ENCODE measurements around the gene KIAA0232. TPM values are rescaled to one million over a fixed set of nuclear protein-coding genes. Genes with fewer than 3 reads are reported as not detected.

Gene KIAA0232
- total and polyA plus RNA-seq, 2 experiments from 2014 or later, result 27.4 to 28.7 TPM

DNA sequence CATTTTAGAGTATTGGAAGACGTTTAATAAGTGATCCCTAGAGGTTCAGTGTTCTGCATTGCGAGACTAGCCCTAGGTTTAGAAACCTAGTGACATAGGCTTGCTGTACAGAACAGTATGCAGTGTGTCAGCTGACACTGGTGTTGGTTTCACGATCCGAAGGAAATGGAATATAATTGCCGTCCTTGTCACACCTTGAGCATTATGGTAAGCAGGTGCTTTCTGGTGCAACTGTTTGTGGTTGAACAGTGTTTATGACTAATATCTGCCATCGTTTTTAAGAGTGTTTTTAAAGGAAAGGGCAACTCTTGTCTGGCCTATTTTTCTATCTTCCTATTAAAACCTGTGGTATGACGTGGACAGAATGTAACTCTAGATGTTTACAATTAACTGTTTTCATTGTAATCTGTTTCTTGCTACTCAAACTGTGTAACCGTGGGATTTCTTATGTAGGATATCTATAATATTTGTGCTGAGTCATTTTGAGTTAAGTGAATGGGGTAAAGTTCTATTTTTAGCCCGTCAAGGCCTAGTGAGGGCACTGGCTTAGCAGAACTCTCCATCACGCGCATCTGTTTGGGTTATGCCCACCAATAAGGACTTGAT is 73.3 kb downstream of the KIAA0232 start:
- H3K27ac ChIP-seq, result peak overlapping the region; percentile 75
- DNase-seq (ENCODE audit: low read depth in 1 of 2, low spot score in 1 of 2), result peak; percentile 61 to 66
- H3K4me1 ChIP-seq (ENCODE audit: low read depth), result peaks cover 17% of the 10 kb centered on the region

DNA sequence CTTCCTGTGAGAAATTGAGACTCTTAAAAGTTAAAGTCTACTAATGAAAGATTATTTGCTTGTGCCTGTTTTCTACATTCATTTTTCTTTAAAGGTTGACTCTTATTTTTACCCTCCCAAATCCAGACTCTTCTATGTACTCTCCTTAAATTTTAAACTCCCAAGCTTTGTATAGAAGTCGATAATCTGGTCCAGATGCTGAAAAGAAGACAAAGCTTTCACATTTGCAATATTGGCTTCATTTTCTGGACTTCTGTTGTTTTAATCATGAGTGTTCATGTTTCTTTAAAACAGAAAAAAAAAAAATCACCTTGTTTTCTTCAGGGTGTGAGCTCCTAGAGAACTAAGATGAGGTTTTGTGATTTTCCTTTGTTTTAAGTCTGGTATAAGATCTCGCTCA is 73.9 kb downstream of the KIAA0232 start:
- no peaks in the 10 kb centered on the region for H3K27me3 ChIP-seq
- TF ChIP-seq, protein P1, sequence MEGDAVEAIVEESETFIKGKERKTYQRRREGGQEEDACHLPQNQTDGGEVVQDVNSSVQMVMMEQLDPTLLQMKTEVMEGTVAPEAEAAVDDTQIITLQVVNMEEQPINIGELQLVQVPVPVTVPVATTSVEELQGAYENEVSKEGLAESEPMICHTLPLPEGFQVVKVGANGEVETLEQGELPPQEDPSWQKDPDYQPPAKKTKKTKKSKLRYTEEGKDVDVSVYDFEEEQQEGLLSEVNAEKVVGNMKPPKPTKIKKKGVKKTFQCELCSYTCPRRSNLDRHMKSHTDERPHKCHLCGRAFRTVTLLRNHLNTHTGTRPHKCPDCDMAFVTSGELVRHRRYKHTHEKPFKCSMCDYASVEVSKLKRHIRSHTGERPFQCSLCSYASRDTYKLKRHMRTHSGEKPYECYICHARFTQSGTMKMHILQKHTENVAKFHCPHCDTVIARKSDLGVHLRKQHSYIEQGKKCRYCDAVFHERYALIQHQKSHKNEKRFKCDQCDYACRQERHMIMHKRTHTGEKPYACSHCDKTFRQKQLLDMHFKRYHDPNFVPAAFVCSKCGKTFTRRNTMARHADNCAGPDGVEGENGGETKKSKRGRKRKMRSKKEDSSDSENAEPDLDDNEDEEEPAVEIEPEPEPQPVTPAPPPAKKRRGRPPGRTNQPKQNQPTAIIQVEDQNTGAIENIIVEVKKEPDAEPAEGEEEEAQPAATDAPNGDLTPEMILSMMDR (IDR thresholded peaks at IDR 0.05; ENCODE audit: low read depth, low read length), result no peak
- peak overlapping the region; percentile 3 for H3K27ac ChIP-seq
- H3K4me1 ChIP-seq (ENCODE audit: low read depth), result peaks cover 17% of the 10 kb centered on the region
- H3K36me3 ChIP-seq, result peaks cover 10% of the 10 kb centered on the region
- H3K4me3 ChIP-seq, result no peak overlapping the region
- no peaks in the 10 kb centered on the region for H3K9me3 ChIP-seq (ENCODE audit: low read depth)
- no peak for DNase-seq (ENCODE audit: low read depth in 1 of 2, low spot score in 1 of 2)

More for the DNA sequence above, 73.3 kb downstream of the KIAA0232 start:
- TF ChIP-seq, protein P1 (IDR thresholded peaks at IDR 0.05; ENCODE audit: low read depth, low read length), result no peak
- Histone ChIP-seq H3K27me3 (no peaks in the 10 kb centered on the region), H3K36me3 (peaks cover 5% of the 10 kb centered on the region), H3K4me3 (no peak overlapping the region), H3K9me3 (ENCODE audit: low read depth) (no peaks in the 10 kb centered on the region)

- Histone ChIP-seq H3K4me3 (no peak overlapping the region), H3K4me1 (ENCODE audit: low read depth) (peaks cover 17% of the 10 kb centered on the region), H3K9me3 (ENCODE audit: low read depth) (no peaks in the 10 kb centered on the region), H3K27me3 (no peaks in the 10 kb centered on the region), H3K27ac (peak overlapping the region; percentile 26), H3K36me3 (peaks cover 19% of the 10 kb centered on the region)
- TF ChIP-seq, protein P1 (IDR thresholded peaks at IDR 0.05; ENCODE audit: low read depth, low read length), result no peak
- DNase-seq (ENCODE audit: low read depth in 1 of 2, low spot score in 1 of 2), result no peak
Measured at GRCh38 chr4:6857009-6857882, 74.7 kb downstream of the KIAA0232 start.

DNA sequence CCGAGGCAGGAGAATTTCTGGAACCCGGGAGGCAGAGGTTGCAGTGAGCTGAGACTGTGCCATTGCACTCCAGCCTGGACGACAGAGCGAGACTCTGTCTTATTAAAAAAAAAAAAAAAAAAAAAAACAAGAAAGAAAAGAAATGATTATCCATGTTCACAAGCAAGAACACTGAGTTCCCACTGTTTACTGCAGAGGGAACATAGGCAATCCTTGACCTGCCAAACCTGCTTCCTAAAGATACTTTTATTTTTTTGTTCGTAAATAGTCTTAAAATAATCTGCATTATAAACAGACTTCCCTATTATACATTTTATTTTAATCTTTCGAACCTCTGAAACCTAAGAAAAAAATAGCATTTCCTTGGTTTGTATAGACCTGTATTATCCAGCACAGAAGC is 76.5 kb downstream of the KIAA0232 start:
- peaks cover 17% of the 10 kb centered on the region for H3K4me1 ChIP-seq (ENCODE audit: low read depth)
- no peak overlapping the region for H3K4me3 ChIP-seq
- peaks cover 32% of the 10 kb centered on the region for H3K36me3 ChIP-seq
- H3K27me3 ChIP-seq, result no peaks in the 10 kb centered on the region
- peak overlapping the region; percentile 52 for H3K27ac ChIP-seq
- DNase-seq (ENCODE audit: low read depth in 1 of 2, low spot score in 1 of 2), result no peak
- H3K9me3 ChIP-seq (ENCODE audit: low read depth), result no peaks in the 10 kb centered on the region
- TF ChIP-seq, protein P1 (IDR thresholded peaks at IDR 0.05; ENCODE audit: low read depth, low read length), result no peak

- Histone ChIP-seq H3K4me1 (ENCODE audit: low read depth) (peaks cover 17% of the 10 kb centered on the region), H3K36me3 (peaks cover 35% of the 10 kb centered on the region), H3K4me3 (no peak overlapping the region), H3K9me3 (ENCODE audit: low read depth) (no peaks in the 10 kb centered on the region), H3K27ac (peak overlapping the region; percentile 52), H3K27me3 (no peaks in the 10 kb centered on the region)
- TF ChIP-seq, protein P1 (IDR thresholded peaks at IDR 0.05; ENCODE audit: low read depth, low read length), result no peak
- peak in 1 of 2 donors; percentile 3 for DNase-seq (ENCODE audit: low read depth in 1 of 2, low spot score in 1 of 2)
Measured at GRCh38 chr4:6859543-6859942, 77.0 kb downstream of the KIAA0232 start.

All from cardiac muscle cell (in vitro differentiated cells and primary cell).